Limb (tissue), 2 donors: ENCODE data around the gene SKP1.
"Not testable (repeated sequence)": the region's sequence is repeated elsewhere in the genome, so short reads cannot be mapped to it uniquely, and the experiment has no call there.

Source experiments
- DNase-seq, 2 donors: peaks; one replicate each; pipeline ENCODE4 v3.0.0-alpha.2; 2016; ENCODE audit errors: extremely low spot score in 2 of 2

SKP1 gene

DNA sequence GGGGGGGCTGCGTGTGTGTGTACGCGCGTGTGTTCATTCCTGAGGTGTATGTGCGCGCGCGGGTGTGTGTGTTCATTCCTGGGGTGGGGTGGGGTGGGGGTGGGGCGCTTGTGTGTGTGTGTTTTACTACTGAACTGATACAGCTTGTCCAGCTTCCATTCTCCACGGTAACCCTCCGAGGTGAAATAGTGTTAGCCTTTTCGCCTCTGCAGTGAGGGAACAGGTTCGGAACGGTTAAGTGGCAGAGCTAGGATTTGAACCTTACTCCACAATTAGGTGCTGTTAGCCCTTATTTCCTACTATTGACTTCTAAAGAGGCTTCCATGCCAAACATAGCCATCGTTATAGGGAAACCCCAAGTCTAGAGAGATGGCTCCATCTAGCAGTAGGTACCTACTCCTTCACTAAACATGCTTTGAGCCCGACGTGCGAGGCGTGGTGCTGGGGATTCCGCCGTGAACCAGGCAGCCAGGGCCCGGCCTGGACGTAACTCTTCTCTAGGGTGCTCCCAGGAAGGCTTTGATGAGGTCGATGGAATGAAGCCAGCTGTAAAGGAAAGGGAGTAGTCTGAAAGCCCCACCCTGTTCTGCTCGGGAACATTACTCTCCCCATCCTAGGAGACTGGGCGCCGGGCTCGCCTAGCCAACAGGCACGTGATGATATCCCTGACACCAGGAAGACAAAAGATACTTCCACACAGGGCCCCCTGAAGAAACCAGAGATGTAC, 782 bp upstream of the SKP1 start:
- peak in 1 of 2 donors; percentile 49 for DNase-seq

DNA sequence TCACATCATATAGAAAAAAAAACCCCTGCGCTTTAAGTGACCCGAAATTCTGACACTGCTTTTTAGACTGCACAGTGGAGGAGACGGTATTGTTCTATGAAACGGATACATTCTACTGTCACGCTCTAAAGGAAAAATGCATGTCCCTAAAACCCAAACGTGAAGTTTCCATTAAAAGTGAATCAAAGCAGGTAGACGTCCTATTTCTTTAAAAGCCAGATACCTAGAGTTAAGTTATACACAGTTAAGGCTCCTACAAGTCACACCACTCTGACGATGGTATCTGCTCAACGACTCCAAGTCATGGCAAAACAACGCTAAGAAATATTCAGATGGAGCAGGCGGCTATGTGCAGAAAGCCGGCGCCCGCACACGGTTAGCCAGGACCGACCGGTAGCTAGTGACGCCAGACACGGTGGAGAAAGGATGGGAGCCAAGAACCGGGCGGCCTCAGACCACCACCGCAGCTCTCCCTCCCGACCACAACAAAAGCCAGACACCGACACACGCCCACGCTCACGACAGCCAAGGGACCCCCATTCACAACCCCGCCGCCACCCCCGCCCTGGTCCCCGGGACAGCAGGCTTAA, 734 bp downstream of the SKP1 start:
- DNase-seq, result no peak

DNA sequence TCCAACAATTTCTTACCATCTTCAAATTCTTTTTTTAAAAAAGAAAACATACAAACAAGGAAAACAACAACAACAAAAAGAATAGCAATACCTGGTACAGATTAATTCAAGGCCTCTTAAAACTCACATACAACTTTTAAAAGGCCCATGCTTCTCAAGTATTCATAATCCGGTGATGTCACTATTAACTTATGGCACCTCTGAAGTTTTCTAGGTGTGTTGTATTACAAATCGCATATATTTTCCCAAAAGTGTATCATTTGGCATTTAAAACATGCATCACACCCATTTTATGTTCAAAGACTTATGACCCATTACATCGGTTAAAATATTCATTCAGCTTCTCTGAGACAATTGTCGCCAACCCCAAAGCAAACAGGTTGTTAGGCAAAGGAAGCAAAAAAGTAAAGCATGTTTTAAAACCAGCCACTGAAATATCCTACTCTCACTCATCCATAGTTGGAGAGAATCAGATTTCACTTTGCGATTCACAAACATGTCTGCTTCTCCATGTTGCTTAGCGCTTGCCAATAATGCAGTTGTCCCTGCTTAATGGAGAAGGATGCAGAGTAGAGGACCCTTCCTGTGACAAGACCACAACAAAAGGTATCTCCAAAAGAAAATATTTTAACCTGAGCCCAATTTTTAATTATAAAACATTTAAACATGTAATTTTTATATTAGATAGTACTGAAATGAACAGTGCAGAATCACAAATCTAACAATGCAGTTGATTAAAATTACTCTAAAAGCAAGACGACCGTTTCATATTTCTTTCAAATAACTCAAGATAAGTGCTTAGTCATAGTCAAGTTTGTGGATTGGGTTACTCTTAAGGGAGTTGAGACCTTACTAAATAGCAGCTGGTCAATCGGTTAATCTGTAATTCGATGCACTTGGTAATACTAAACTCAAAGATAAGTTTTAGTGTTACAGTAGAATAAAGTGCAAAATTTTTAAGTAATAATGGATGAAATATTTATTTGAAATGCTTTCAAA, 1.6 kb downstream of the SKP1 start:
- DNase-seq, result peak in 1 of 2 donors; percentile 47

DNA sequence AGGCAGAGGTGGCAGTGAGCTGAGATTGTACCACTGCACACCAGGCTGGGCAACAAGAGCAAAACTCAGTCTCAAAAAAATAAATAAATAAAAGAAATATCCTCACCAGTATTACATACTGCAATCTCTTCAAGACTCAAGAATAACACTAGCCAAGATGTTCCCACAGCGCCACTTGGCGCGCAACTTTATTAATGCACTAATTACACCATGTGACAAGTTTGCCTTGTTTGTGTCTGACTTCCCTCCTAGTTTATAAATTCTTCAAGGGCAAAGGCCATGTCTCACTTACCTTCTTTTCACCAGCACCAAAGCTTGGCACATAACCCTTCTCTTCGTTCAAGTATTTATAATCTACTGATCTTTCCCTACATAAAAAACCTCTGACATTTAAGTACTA, 4.8 kb downstream of the SKP1 start:
- no peak for DNase-seq

DNA sequence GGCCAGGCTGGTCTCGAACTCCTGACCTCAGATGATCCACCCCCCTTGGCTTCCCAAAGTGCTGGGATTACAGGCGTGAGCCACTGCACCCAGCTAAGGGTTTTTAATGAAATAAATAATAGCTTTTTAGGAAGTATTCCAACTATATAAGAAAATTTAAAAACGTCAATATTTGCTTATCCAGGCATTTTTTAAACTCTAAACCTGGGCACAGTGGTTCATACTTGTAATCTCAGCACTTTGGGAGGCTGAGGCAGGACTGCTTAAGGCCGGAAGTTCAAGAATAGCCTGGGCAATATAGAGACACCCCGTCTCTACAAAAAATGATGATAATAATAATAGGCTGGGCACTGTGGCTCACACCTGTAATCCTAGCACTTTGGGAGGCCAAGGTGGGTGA, 14.2 kb downstream of the SKP1 start:
- no peak for DNase-seq

DNA sequence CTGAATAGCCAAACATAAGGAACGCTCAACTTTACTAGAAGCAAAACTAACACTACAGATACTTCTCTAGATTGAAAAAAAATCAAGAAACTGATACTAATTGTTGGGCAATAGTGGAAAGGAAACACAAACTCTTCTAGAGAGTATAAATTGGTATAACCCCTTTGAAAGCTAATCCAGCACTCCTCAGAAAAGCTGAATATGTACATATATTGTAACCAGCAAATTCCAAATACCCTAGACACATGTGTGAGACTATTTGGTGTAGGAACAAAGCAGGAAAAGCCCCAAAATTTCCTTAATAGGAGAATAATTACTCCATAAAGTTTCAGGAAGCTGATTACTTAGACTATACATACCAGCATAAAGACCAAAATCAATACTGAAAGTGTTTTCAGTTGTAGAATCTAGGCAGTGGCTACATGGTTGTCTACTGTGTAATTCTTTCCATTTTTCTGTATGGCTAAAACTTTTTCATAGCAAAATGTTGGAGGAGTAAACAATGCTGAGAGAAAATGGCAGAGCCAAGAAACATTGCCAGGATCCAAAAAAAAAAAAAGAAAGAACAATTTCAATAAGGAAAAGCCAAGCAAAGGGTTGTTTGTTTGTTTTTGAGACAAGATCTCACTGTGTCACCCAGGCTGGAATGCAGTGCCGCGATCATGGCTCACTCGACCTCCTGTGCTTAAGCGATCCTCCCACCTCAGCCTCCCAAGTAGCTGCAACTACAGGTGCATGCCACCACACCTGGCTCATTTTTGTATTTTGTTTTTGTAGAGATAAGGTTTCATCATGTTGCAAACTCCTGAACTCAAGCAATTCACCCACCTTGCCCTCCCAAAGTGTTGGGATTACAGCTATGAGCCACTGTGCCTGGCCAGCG, 15.0 kb downstream of the SKP1 start:
- DNase-seq, result no peak

DNA sequence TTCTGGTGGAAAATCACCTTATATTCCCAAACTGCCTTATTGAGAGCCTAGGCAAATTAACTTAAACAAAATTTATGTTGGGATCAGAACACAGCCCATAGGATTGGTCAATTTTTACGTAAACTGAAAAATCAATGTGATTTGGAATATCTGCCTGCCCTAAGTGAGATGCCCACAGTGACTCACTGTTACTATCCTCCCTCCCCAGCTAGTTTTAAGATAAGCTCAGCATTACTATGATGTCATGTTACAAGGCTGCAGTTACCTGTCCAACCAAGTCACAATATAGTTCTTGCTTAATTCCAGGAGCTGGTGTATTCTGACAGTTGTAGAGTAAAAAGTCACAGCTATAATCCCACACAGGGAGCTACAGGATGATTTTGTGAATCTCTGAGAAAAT, 23.1 kb downstream of the SKP1 start:
- no peak for DNase-seq

DNA sequence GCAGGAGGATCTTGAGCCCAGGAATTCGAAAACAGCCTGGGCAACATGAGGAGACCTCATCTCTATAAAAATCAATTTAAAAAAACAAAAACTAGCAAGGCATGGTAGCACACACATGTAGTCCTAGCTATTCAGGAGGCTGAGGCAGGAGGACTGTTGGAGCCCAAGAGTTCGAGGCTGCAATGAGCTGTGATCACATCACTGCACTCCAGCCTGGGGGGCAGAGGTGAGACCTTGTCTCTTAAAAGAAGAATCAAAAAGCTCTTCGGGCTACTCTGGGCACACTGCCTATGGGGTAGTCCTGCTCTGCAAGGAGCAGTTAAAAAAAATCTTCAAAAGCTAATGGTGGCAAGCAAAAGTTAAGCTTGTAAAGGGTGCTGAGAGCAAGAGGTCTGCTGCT, 23.5 kb downstream of the SKP1 start:
- DNase-seq, result no peak

DNA sequence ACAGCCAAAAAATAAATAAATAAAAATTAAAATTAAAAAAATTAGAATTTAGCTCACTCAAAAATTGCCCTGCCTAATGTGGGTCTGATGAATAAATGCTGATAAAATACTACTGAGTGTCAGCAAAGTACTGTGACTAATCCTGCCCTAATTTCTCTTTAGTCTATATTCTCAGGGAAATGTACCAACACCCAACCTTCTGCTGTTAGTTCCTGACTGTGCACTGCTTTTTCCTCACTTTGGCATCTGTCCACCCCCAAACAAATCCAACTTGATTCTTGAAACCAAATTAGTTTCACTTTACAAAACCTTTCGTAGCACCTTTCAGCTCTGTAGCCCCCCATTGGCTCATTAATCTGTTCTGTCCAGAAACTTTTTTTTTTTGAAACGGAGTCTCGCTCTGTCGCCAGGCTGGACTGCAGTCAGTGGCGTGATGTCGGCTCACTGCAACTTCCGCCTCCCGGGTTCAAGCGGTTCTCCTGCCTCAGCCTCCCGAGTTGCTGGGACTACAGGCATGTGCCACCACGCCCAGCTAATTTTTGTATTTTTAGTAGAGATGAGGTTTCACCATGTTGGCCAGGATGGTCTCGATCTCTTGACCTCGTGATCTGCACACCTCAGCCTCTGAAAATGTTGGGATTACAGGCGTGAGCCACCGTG, 24.4 kb downstream of the SKP1 start:
- DNase-seq, result not testable (repeated sequence)

DNA sequence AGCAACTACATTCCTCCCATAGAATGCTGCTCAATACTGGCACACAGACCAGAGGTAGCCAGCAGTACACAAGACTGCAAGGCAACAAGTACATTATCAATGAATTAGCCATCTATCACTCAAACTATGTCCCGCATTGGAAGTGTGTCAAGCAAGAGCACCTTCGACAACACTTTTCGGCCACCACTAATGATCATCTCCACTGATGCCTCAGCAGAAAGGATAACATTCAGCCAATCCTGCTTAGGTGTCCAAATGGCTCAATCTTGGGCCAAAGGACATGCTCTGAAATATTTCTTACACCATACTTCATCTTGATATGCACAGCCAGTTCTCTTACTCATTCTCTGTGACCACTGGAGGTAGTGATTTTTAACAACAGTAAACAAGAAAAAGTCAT, 25.0 kb downstream of the SKP1 start:
- no peak for DNase-seq

DNA sequence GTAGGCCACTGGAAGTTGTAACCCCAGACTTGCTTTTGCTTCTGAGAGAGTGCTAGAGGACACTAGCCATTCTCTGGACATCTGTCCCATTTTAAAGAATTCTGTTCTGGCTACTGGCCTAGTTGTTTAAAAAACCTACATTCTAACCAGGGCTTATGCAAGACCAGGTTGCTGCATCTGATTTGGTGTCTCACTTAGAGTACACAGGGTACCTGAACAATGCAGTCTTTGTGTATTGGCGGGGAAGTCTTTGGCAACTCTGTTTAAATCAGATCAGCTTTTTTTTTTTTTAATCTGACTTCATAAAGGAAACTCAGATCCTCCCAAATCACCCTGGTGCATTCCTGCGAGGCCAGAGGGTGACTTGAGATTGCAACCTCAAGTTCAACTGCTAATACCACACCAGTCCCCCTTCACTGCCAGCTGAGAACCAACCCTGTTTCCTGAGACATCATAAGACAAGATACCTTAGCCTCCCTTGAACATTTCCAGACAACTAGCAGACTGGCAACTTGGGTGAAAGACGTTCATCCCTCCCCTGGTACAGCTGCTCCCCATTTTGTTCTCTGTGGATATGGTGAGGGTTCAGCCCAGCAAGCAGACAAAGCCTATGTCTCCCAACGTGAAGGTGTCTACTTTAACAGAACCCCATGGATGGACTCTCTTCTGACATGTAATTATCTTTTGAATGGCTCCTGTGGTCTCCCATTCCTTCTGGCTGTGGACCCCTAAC, 27.0 kb downstream of the SKP1 start:
- DNase-seq, result no peak

DNA sequence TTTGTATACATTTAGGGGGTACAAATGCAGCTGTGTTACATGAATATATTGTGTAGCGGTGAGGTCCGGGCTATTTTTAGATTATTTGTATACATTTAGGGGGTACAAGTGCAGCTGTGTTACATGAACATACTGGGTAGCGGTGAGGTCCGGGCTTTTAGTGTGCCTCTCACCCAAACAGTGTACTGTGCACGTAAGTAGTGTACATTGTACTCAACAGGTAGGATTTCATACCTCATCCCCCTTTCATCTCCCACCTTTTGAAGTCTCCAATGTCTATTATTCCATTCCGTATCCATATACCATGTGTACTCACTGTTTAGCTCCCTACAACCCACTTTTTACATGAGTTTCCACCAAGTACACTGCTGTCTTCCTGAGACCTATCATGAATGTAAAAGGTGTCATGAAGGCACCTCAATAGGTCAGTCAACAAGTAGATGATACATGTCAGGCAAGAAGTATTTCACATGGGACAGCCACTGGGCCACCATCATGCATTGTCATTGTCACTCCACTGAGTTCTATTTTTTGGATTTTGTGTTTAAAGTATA, 27.7 kb downstream of the SKP1 start:
- no peak for DNase-seq

DNA sequence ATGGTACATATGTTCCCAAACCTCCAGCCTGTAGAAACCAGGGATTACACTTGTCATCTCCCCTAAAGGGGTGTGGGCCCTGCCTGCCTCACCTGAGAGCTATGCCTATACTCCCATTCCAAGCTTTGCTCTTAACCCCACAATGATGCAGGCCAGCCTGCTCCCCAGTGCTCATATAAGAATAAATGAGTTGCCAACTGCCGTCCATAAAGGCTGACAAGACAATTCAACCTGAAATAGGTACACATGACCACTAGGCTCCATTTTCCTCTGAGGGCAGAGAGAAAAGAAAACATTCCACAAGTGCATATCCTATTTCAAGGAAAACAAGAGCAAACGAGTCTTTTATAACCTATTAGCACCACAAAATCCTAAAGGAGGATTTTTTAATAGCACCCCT, 28.4 kb downstream of the SKP1 start:
- no peak for DNase-seq

DNA sequence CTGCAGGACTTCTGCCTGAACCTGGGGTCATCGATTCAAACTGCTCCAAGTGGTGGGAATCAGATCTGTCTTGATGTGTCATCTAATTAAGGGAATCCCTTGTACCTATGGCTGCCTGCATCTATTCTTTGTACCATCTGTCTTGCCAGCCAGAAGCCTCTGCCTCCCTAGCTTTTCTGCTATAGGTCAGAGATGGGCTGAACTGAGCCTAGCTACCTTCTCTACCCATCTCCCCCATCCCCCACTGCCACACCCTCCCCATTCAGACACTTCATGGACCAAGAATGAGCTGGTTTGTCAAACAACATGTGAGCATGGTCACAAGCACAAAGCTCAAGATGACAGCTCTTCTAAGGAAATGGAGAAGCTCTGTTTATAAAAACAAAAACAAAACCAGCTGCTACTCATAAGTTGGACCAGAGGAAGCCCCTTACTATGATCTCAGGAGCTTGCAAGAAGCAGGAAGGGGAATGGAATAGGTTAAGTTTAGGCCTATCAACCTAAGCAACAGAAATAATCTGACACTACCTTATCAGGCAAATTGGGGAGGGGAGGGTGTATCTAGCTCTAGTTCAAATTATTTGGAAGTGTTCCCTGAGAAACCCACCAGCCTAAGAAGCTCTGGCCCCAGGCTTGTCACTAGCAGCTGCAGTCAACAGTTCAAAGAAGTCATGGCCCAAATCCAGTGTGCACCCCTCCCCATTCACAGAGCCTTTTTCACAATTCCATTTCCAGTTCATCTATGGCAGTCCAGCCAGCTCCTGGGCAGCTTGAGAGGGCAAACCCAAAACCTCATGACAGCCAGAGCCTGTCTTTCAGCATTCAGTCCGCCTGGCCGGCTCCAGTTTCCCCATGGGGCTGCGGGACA, 29.9 kb downstream of the SKP1 start:
- DNase-seq, result no peak

DNA sequence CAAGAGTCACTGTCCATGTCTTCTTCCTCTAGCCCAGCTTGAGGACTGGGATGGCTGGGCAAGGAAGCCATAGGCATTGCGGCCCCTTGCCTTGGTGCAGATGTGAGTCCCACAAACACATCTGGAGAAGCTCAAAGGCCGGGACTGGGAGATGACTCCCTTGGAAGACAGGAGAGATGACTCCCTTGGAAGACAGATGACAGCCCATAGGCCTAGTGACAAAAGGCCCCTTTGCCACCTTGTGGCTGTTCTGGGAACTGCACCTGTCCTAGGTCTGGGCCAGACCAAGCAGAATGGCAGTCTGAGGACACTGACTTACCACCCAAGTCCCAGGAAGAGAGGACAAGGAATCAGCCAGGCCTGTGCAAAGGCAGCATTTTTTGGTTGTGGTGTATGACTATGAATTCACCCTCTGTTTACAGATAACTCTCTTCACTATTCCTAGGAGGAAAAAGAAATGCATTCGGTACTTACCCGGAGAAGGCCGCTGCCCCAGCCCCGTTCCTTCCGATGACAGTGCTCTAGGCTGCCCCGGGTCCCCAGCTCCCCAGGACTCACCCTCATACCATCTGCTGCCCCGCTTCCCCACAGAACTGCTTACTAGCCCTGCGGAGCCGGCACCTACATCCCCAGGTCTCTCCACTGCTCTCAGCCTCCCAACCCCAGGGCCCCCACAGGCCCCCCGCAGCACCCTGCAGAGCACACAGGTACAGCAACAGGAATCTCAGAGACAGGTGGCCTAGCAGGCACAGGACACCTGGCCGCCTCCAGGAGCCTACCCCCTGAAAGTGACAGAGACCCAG, 30.8 kb downstream of the SKP1 start:
- peak; percentile 40 to 79 for DNase-seq

DNA sequence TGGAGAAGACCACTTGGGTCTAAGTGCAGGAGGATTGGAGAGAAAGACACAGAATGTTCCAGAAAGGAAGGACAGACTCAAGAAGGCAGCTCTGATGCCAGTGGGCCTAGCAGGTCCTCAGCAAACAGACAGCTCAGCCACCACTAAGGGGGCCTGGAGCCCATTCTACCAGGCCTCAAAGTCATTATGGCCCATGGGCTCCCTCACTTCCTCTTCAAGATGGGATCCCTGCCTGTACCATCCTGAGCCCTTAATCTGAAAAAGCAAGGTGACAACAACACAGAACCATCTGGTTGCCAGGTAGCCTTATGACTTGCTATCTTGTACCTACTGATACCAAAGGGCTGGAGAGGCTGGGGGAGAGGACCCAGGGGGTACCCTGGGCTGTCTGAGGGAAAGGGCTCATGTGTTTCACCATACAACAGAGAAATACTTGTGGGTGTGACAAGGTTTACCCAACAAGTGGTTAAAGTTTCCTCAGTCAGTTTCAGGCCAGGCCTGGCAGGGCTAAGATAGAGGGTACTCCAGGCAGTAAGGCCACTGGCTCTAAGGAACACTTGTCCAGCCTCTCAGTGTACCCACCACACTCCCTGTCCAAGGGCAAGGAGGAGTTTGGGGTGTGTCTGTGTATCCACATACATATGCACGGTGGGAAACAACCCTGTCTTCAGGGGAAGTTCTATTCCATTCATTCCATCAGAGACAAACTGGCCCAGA, 31.6 kb downstream of the SKP1 start:
- no peak for DNase-seq
